ENCODE measurements around the gene SLC35C1.
"Not testable (repeated sequence)": the region's sequence is repeated elsewhere in the genome, so short reads cannot be mapped to it uniquely, and the experiment has no call there.

The SLC35C1 gene

DNA sequence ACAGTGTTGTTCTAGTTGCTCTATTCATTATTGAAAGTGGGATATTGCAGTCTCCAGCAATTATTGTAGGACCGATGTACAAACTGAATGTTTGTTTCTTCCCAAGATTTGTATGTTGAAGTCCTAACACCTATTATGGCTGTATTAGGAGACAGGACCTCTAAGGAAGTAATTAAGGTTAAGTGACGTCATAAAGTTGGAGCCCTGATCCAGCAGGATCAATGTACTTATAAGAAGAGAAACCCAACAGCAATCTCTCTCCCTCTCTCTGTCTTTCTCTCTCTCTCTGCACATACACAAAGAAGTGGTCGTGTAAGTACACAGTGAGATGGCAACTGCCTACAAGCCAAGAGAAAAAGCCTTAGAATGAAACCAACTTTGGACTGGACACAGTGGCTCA is 16.1 kb upstream of the SLC35C1 start:
- no peak for DNase-seq (ENCODE audit: low spot score)

DNA sequence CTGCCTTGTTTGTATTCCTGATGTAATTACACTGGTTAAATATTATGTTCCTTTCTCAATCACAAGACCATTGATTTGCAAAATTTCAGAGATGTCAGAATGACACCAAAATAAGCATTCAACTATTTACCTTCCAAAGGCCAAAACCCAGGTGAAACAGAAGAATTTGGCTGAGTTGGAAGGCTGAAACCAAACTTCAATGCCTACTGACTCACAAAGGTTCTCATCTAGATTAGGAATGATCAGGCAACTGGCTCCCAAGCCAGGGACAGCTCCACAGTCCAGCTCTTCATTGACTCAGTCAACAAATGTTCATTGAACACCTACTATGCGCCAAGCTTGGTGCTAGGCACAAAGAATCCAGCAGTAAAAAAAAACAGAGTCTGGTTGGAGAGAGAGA is 13.4 kb upstream of the SLC35C1 start:
- DNase-seq (ENCODE audit: low spot score): no peak

GRCh38 chr11:45794169-45794568 is 10.8 kb upstream of the SLC35C1 start:
- DNase-seq (ENCODE audit: low spot score): no peak

DNA sequence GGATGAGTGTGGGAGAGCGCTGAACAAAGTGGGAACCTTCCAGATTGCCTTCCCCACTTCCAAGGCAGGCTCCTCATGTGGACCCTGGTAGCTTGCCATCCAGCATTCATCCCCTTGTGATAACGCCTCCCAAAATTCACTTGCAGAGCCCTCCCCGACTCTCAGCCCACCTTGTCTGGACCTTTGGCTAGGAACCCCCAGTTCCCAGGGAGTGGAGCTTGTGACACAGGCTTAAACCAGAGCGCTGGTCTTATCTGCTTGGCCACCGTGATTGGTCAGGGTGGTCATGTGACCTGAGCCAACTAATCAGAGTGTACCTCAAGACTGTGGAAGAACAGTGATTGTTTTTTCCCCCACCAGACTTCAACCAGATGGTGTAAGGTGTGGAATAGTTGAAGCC is 9.6 kb upstream of the SLC35C1 start:
- no peak for DNase-seq (ENCODE audit: low spot score)

DNA sequence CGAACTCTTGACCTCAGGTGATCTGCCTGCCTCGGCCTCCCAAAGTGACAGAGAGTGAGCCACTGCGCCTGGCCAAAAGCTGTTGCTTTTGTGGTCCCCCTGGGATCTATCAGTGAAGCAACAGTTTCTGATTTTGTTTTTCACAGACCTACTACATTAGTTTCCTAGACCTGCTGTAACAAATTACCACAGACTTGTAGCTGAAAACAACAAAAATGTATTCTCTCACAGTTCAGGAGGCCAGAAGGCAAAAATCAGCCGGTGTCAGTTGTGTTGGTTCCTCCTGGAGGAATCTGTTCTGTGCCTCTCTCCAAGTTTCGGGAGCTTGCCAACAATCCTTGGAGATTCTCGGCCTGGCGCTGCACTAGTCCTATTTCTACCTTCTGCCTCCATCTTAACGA is 8.5 kb upstream of the SLC35C1 start:
- DNase-seq (ENCODE audit: low spot score): no peak

DNA sequence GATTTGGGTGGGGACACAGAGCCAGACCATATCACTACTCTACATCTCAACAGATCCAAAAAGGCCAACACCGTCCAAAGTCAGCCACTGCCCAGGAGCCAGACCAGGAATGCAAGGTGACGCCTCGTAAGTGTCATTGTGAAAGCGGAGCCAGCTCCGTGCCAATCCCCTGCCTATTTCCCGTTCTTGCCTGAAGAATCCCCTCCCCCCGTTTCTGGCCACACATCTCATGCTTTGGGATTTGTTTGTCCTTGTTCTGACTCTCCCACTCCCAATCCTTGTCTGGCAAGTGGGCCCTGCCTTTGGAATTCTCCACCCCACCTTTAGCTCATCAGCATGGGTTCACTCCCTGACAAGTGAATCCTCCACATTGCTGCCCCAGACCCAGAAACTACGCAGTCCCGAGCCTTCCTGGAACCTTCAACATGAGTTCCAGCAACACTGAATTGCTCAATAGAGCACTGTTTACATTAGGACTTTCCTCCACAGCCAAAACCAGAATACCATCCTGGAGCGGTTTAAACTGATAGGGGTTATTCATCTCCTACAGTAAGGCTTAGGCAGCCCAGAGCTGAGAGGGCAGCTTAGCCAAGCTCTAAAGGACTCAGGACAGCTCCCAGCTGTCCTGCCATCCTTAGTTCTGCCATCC is 6.0 kb upstream of the SLC35C1 start:
- DNase-seq (ENCODE audit: low spot score): no peak

DNA sequence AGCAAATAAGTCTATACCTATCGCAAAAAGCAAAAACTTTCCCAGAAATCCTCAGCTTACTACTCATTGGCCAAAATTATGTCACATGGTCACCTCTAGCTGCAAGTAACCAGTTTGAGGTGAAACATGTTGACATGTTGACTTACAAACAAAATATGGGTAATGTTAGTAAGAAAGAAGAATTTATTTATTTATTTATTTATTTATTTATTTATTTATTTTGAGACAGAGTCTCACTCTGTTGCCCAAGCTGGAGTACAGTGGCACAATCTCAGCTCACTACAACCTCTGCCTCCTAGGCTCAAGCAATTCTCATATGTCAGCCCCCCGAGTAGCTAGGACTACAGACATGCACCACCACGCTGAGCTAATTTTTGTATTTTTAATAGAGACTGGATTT is 5.4 kb upstream of the SLC35C1 start:
- DNase-seq (ENCODE audit: low spot score): no peak

DNA sequence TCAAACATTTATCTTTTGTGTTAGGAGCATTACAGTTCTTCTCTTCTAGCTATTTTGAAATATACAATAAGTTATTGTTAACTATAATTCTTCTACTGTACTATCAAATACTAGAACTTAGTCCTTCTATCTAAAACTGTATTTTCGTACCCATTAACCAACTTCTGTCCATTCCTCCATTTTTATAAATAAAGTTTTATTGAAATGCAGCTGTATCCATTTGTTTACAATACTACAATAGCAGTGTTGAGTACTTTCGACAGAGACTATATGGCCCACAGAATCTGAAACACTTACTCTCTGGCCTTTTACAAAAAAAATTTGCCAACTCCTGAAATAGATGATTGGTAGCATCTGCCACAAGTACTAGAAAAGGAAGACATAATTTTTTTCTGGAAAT is 4.7 kb upstream of the SLC35C1 start:
- no peak for DNase-seq (ENCODE audit: low spot score)

DNA sequence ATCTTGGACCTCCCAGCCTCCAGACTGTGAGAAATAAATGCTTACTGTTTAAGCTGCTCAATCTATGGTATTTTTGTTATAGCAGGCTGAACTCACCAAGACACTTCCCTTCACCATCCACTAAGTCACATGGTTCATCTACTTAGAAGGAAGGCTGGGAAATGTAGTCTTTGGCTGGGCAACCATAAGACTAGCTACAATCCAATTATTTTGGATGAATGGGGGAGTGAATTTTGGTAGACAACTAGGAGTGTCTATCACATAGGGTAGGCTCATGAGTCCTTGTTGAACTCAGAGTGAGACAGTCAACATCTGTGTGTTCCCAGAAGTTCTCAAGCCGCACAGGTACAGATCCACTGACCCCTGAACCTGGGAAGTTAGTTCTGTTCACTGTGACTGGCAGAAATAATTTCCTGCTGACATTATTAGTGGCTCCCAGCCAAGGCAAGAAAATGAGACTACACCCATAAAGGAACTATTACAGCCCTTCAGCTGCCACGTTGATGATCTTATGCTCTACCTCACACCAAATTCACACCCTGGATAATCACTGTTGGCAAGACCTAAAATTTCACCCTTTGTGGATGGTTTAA is 3.1 kb upstream of the SLC35C1 start:
- peak; percentile 37 for DNase-seq (ENCODE audit: low spot score)

DNA sequence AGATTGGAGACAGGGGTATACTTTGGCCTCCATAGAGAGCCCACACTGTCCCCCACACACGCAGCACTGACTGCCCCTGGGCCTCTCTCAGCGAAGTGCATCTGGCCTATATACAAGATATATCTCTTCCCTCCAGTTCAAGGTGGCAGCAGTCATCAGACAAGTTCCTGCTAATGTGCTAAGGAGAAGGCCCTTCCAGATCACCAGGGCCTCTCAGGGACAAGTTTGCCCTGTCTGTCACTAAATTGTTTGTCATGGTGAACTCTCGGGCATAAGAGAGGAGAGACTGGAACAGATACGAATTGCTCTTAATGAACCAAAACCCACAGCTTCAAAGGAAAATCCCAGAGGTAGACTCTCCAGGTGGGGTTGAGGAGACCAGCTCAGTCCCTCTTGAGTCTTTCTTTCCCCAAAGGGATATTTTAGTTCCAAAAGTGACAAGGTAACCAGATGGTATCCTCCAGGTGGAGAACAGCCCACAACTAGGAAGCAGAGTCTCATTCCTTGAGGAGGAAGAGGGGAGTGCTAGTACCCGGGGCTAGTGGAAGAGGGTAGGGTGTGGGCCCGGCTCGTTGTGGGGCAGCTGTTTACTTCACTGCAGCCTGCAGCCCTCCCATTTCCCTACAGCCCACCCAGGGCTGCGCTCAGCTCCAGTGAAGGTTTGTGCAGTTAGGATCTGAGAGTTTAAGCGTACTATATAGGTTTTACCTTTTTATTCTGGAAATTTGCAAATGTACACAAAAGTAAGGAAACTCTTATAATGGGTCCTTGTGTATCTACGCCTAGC is 2.2 kb upstream of the SLC35C1 start:
- DNase-seq (ENCODE audit: low spot score): no peak

GRCh38 chr11:45803971-45804760 is 783 bp upstream of the SLC35C1 start:
- DNase-seq (ENCODE audit: low spot score): peak; percentile 78

- peak; percentile 79 for DNase-seq (ENCODE audit: low spot score)
Measured at GRCh38 chr11:45805305-45806071, 539 bp downstream of the SLC35C1 start.

- DNase-seq (ENCODE audit: low spot score): peak; percentile 15
Measured at GRCh38 chr11:45806072-45806933, 1.4 kb downstream of the SLC35C1 start.

GRCh38 chr11:45806937-45807791 is 2.2 kb downstream of the SLC35C1 start:
- no peak for DNase-seq (ENCODE audit: low spot score)

GRCh38 chr11:45807792-45808238 is 2.9 kb downstream of the SLC35C1 start:
- DNase-seq (ENCODE audit: low spot score): no peak

- not testable (repeated sequence) for DNase-seq (ENCODE audit: low spot score)
Measured at GRCh38 chr11:45808427-45808826, 3.5 kb downstream of the SLC35C1 start.

- peak; percentile 72 for DNase-seq (ENCODE audit: low spot score)
Measured at GRCh38 chr11:45809456-45810395, 4.8 kb downstream of the SLC35C1 start.

GRCh38 chr11:45810431-45811108 is 5.6 kb downstream of the SLC35C1 start:
- DNase-seq (ENCODE audit: low spot score): no peak
